ENCODE measurements around the gene AJAP1. TPM values are rescaled to one million over a fixed set of nuclear protein-coding genes. Genes with fewer than 3 reads are reported as not detected.
A peak's percentile ranks its signal among the peaks of the same experiment; 100 is the strongest.

AJAP1 gene
- total and polyA plus RNA-seq, 2 of the 13 experiments (the other 11 are each of a cell fraction or from before 2014, with no cell fraction given) = not detected

GRCh38 chr1:4696753-4697152 lies 42.3 kb downstream of the AJAP1 start:
- no peaks in the 10 kb centered on the region for H3K9me3 ChIP-seq (ENCODE audit: low read length)
- H3K36me3 ChIP-seq (replicated peaks in 1 of 2; ENCODE audit: control insufficient read depth in 1 of 2, insufficient read depth in 2 of 2, low read length in 2 of 2) = no peaks in the 10 kb centered on the region
- no peaks in the 10 kb centered on the region for H3K4me1 ChIP-seq (ENCODE audit: insufficient read depth, low read length)
- H3K4me3 ChIP-seq (replicated peaks in 1 of 3; ENCODE audit: insufficient read depth in 1 of 3, low read depth in 2 of 3, low read length in 3 of 3) = no peak overlapping the region
- no peaks in the 10 kb centered on the region for H3K79me2 ChIP-seq (ENCODE audit: insufficient read depth, low read length)
- ChIA-PET POLR2A (no interaction called here), CTCF (ENCODE audit: low intra/inter-chr PET ratio, low total read pairs) (no interaction called here)
- FAIRE-seq = no peak
- BruUV-seq (replicated peaks) = no TSS peak
- H4K20me1 ChIP-seq (ENCODE audit: insufficient read depth, low read length) = no peaks in the 10 kb centered on the region
- intact Hi-C loops (cut with micrococcal nuclease; ENCODE audit: unreplicated experiment) = no loop called here
- peaks cover 1 to 5% of the 10 kb centered on the region in 2 experiments; a peak in 3 of 5 replicates for H3K27me3 ChIP-seq (ENCODE audit: control insufficient read depth in 1 of 2, insufficient read depth in 2 of 2, low read length in 2 of 2)
- ATAC-seq = no peak
- no peak overlapping the region for H3K27ac ChIP-seq (ENCODE audit: extremely low read length, insufficient read depth, low read length)
- 0% methylated on average over 2 of the region's 2 CpGs for WGBS (ENCODE audit: low lambda C conversion rate)
- TF ChIP-seq ZEB1 (IDR thresholded peaks at IDR 0.05; ENCODE audit: insufficient replicate concordance, low read depth) = no peak
- TF ChIP-seq MNT (IDR thresholded peaks at IDR 0.05) = peak; percentile 95
- TF ChIP-seq ZNF670 (CRISPR knock-in tag; IDR thresholded peaks at IDR 0.05; ENCODE audit: borderline replicate concordance) = no peak
- DNase-seq (ENCODE audit: low spot score) = no peak
- no peak overlapping the region for H2AFZ ChIP-seq (ENCODE audit: low read length)
- no peak overlapping the region for H3K9ac ChIP-seq (ENCODE audit: insufficient read depth, low read depth, low read length)
- no peak overlapping the region for H3K4me2 ChIP-seq (ENCODE audit: low read depth, low read length)
- in situ Hi-C loops (cut with HindIII; ENCODE audit: extremely low pct_ligation_motif_present, low pct_unique_long_range_greater_than_20kb) = no loop called here

- Histone ChIP-seq H3K4me2 (ENCODE audit: low read depth, low read length) (no peak overlapping the region), H3K36me3 (replicated peaks in 1 of 2; ENCODE audit: control insufficient read depth in 1 of 2, insufficient read depth in 2 of 2, low read length in 2 of 2) (no peaks in the 10 kb centered on the region), H3K9me3 (ENCODE audit: low read length) (no peaks in the 10 kb centered on the region), H3K4me1 (ENCODE audit: insufficient read depth, low read length) (no peaks in the 10 kb centered on the region), H3K9ac (ENCODE audit: insufficient read depth, low read depth, low read length) (no peak overlapping the region), H3K27ac (ENCODE audit: extremely low read length, insufficient read depth, low read length) (no peak overlapping the region), H3K27me3 (ENCODE audit: control insufficient read depth in 1 of 2, insufficient read depth in 2 of 2, low read length in 2 of 2) (peaks cover 1 to 2% of the 10 kb centered on the region in 2 experiments; a peak in 3 of 5 replicates), H4K20me1 (ENCODE audit: insufficient read depth, low read length) (no peaks in the 10 kb centered on the region), H3K4me3 (replicated peaks in 1 of 3; ENCODE audit: insufficient read depth in 1 of 3, low read depth in 2 of 3, low read length in 3 of 3) (no peak overlapping the region), H2AFZ (ENCODE audit: low read length) (no peak overlapping the region), H3K79me2 (ENCODE audit: insufficient read depth, low read length) (no peaks in the 10 kb centered on the region)
- 47% methylated on average over 15 of the region's 19 CpGs for WGBS (ENCODE audit: low lambda C conversion rate)
- POLR2A ChIA-PET = no interaction called here
- no TSS peak for BruUV-seq (replicated peaks)
- no peak for DNase-seq (ENCODE audit: low spot score)
- intact Hi-C loops (cut with micrococcal nuclease; ENCODE audit: unreplicated experiment) = no loop called here
- in situ Hi-C loops (cut with HindIII; ENCODE audit: extremely low pct_ligation_motif_present, low pct_unique_long_range_greater_than_20kb) = no loop called here
- FAIRE-seq = no peak
- TF ChIP-seq NR2F2 (IDR thresholded peaks at IDR 0.05; ENCODE audit: borderline replicate concordance, low read depth) (no peak), NFYB (CRISPR knock-in tag; IDR thresholded peaks at IDR 0.05) (no peak), MNT (IDR thresholded peaks at IDR 0.05) (no peak), WIZ (CRISPR knock-in tag; IDR thresholded peaks at IDR 0.05) (no peak), ZNF770 (CRISPR knock-in tag; IDR thresholded peaks at IDR 0.05) (no peak), ISL2 (CRISPR knock-in tag; IDR thresholded peaks at IDR 0.05) (no peak), SIN3B (IDR thresholded peaks at IDR 0.05; ENCODE audit: low read length) (no peak), FOXO4 (CRISPR knock-in tag; conservative IDR thresholded peaks at IDR 0.05) (no peak)
- ATAC-seq = no peak
- CTCF ChIA-PET (ENCODE audit: low intra/inter-chr PET ratio, low total read pairs) = no interaction called here
Observed at GRCh38 chr1:4697801-4698200, 43.4 kb downstream of the AJAP1 start.
